Measurements from ENCODE around the gene MLLT1. TPM values are rescaled to one million over a fixed set of nuclear protein-coding genes. Genes with fewer than 3 reads are reported as not detected.

MLLT1 gene
- total RNA-seq, 2 donors from 2014 or later: 16.3 to 23.7 TPM

- H3K27me3 ChIP-seq: no peaks in the 10 kb centered on the region
- H3K27ac ChIP-seq: no peak overlapping the region
- DNase-seq: no peak
- ATAC-seq: no peak
- no peak overlapping the region for H3K4me3 ChIP-seq
- 87 to 93% methylated on average over 11 of the region's 11 CpGs for WGBS, 2 donors
- peaks cover 0 to 1% of the 10 kb centered on the region in 2 donors for H3K36me3 ChIP-seq (replicated peaks in 1 of 2; ENCODE audit: insufficient read depth in 1 of 2, low read depth in 2 of 2)
- intact Hi-C loops (cut with DNase I): no loop called here
- H3K4me1 ChIP-seq: peaks cover 6% of the 10 kb centered on the region
- H3K9me3 ChIP-seq: no peaks in the 10 kb centered on the region
- TF ChIP-seq CTCF (IDR thresholded peaks at IDR 0.05): no peak
Measured at GRCh38 chr19:6262519-6262918, 17.3 kb downstream of the MLLT1 start.

- ATAC-seq (no peak), DNase-seq (no peak)
- H3K36me3 ChIP-seq (replicated peaks in 1 of 2; ENCODE audit: insufficient read depth in 1 of 2, low read depth in 2 of 2): peaks cover 0 to 1% of the 10 kb centered on the region in 2 donors
- no peak overlapping the region for H3K27ac ChIP-seq
- intact Hi-C loops (cut with DNase I): no loop called here
- no peaks in the 10 kb centered on the region for H3K27me3 ChIP-seq
- H3K4me1 ChIP-seq: peaks cover 6% of the 10 kb centered on the region
- WGBS, 2 donors: 86% methylated on average over 12 to 15 of the region's 15 CpGs
- TF ChIP-seq CTCF (IDR thresholded peaks at IDR 0.05) (no peak), POLR2A (IDR thresholded peaks at IDR 0.05) (no peak)
- H3K4me3 ChIP-seq: no peak overlapping the region
- H3K9me3 ChIP-seq: no peaks in the 10 kb centered on the region
Measured at GRCh38 chr19:6261883-6262282, 17.9 kb downstream of the MLLT1 start.

GRCh38 chr19:6260912-6261650 lies 18.7 kb downstream of the MLLT1 start:
- 89 to 90% methylated on average over 14 to 29 of the region's 30 CpGs for WGBS, 2 donors
- TF ChIP-seq CTCF (IDR thresholded peaks at IDR 0.05): peak; percentile 6 to 42 (median 31)
- TF ChIP-seq POLR2A (IDR thresholded peaks at IDR 0.05): no peak
- H3K36me3 ChIP-seq (replicated peaks in 1 of 2; ENCODE audit: insufficient read depth in 1 of 2, low read depth in 2 of 2): peaks cover 0 to 1% of the 10 kb centered on the region in 2 donors
- no peaks in the 10 kb centered on the region for H3K9me3 ChIP-seq
- ATAC-seq: peak; percentile 41
- peaks cover 6% of the 10 kb centered on the region for H3K4me1 ChIP-seq
- intact Hi-C loops (cut with DNase I): no loop called here
- H3K4me3 ChIP-seq: no peak overlapping the region
- peak in 3 of 4 donors; percentile 35 to 52 (median 37) for DNase-seq
- H3K27ac ChIP-seq: no peak overlapping the region
- H3K27me3 ChIP-seq: no peaks in the 10 kb centered on the region

- no peak overlapping the region for H3K27ac ChIP-seq
- 91 to 100% methylated on average over 2 to 9 of the region's 9 CpGs for WGBS, 2 donors
- ATAC-seq: no peak
- H3K36me3 ChIP-seq (replicated peaks in 1 of 2; ENCODE audit: insufficient read depth in 1 of 2, low read depth in 2 of 2): peaks cover 0 to under 1% of the 10 kb centered on the region in 2 donors
- TF ChIP-seq POLR2A (IDR thresholded peaks at IDR 0.05) (no peak), CTCF (IDR thresholded peaks at IDR 0.05) (no peak)
- H3K27me3 ChIP-seq: no peaks in the 10 kb centered on the region
- no peaks in the 10 kb centered on the region for H3K9me3 ChIP-seq
- intact Hi-C loops (cut with DNase I): no loop called here
- H3K4me3 ChIP-seq: no peak overlapping the region
- no peak for DNase-seq
- H3K4me1 ChIP-seq: peaks cover 6% of the 10 kb centered on the region
Measured at GRCh38 chr19:6260376-6260775, 19.4 kb downstream of the MLLT1 start.
